LHCN-M2 (cell line): ENCODE data around the gene TP53I13. TPM values are rescaled to one million over a fixed set of nuclear protein-coding genes. Genes with fewer than 3 reads are reported as not detected.

Experiments used
- DNase-seq: peaks from one replicate; pipeline ENCODE4 v3.0.0-alpha.2; 2012; ENCODE audit warnings: low read depth
- total RNA-seq: library from RNA; depleted of rRNA; stranded (reverse); fragments of >200 nt; gene quantifications from 2 replicates; pipeline ENCODE4 v1.2.3, GENCODE V29; 2014

Gene TP53I13
- total RNA-seq, 1 experiment from 2014 or later, result 61.2 TPM

DNA sequence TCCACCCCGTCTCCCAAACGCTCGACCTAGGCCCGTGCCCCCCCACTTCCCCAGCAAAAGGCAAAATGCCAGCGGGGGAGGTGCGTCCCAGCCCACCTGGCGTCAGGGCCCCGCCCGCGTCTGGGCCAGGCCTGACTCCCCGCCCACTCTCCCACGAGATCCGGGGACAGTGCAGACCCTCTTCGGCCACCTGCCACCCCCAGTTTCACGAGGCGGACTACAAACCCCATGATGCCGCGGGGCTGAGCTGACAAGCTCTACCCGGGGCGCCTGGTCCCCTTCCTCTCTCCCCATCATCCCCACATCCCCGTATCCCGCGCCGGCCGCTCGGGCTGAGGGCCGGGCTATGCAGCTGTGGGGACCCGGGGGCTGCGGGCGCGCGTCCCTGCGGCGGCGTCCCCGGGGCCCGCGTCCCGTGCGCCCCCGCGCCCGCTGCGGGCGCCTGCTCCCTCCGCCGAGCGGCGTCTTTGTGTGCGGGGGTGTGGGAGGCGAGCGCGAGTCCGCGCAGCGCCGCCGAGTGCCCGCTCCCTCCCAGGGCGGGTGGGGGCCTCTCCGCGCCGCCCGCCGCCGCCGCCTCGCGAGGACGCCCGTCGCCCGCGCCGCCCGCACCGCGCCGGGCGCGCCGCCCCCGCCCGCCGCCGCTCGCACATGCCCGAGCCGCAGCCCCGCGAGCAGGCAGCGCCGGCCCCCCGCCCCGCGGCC, 24.5 kb downstream of the TP53I13 start, which contains the start of gene ANKRD13B:
Gene ANKRD13B (plus strand): TSS at position 283 of the 702 bp plus-strand sequence. CDS start 490 bp downstream, outside the sequence.
- peak; percentile 26 for DNase-seq

- peak; percentile 18 for DNase-seq
Observed at GRCh38 chr17:29593591-29594518, 25.4 kb downstream of the TP53I13 start.

GRCh38 chr17:29594519-29595090, 26.1 kb downstream of the TP53I13 start:
- DNase-seq, result no peak

DNA sequence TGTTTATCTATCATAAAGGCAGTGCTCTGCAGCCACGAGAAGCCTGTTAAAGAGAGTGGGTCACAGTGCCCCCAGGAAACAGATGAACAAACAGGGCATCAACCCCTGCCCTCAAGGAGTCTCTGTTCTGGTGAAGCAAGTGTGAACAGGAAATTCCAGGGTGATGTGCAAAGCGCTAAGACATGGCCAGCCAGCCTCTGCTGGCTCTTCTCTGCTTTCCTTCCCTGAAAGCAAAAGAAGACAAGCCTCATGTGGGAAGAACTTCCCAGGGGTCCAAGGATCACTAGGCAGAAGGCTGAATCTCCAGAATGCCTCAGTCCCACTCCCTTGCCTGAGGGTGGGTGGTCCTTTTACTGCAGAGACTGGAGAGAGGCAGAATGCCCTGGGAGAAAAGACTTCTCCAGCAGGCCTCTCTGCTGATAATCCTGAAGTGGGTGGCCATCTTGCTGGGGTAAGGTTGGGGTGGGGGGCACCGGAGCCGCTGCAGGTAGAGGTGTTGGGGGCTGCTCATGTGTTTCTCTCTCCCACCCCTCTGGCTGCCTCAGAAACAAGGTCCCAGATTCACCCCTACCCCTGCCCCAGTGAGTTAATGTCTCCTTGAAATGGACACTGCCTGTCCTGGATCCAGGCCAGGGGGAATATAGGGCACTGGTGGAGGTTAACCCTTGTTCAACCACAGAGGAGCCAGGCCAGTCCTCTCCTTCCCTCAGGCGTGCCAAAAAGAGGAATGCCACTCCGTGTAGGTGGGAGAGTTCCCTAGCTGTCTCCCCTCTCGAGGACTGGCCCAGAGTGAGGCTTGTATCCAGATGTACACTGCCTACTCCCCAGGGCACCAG, 26.8 kb downstream of the TP53I13 start:
- no peak for DNase-seq

DNA sequence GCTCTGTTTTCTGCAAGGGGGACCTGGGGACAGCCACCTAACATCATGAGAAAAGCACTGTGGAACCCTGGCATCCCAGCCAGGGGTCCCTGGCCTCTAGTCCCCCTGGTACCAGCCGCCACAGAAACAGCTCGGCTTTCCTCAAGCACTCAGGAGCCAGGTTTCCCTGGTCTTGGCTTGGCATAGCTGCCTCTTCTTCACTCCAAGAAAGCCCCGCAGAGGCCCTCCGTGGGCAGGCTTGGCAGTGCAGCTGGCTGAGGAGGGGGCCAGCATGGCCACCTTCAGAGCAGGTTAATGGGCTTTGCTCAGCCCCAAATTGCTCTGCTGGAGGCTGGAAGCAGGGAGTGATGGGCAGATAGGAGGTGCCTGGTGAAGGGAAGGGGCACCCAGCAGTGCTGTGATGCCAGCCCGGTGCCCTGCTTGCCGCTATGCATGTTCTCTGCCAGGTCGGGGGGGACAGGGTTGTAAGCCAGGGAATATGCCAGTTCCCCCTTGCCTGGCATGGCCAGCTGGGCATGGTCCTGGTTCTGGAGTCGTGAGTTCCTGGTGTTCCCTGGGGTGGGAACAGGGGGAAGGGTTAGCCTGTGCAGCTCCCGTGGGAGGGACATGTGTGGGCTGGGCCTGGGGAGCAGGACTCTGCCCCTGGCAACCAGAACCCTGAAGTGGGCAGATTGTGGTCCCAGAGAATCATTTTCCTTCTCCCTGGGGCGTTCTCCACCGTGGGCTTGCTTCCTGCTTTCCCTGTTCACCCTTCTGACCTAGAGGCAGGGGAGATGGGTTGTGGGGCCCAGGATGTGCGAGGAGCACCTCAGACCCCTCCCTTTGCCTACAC, 27.7 kb downstream of the TP53I13 start:
- no peak for DNase-seq

DNA sequence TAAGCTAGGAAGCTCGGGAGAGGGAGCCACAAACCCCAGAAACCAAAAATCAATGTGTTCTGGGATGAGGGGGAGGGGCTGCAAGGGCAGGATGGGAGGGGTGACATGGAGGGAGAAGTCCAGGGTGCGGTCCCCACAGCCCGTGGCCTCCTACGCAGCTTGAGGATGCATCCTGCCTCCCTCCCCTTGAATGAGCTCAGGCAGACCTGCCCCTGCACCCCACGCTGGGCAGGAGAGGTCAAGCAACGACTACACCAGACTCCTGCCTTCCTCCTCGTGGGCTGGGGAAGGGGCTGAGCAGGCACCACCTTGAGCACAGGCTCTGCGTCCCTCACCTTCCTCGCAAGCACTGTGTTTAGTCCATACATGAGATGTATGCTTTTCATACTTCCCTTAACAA, 28.3 kb downstream of the TP53I13 start:
- no peak for DNase-seq

DNA sequence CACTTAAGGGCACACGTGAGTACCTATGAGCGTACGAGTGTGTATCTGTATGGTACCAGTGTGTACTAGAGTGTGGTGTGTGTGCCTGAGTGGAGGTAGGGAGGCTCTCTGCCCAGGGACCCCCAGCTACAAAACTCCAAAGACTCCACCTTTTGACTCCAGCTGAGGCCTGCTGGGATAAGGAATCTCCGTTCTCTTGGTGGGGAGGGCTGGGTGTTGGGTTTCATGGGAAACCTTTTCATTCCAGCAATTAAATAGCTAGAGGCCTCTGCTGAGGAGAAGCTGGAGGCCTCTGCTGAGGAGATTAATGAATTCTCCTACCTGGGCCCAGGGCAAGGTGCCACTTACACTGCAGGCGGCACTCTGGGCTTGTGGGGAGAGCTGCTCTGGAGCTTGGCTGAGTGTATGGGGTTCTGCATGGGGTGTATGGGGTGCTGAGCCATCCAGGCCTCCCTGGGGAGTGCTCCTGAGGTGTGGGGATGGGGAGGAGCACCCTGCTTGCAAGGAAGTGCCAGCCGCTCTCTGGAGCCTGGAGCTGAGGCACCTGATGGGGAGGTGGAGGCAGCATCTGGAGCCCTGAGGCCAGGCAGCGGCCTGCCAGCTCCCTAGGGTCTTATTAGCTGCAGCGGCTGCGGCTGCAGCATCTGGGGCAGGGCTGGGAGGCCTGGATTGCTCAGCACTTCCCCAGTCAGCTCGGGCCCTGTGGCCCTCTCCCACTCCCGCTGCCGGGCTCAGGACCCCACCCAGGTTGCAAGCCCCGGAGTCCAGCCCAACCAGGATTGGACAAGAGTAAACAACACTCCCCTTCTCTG, 29.1 kb downstream of the TP53I13 start:
- DNase-seq, result no peak

- DNase-seq, result no peak
Observed at GRCh38 chr17:29603109-29603674, 34.7 kb downstream of the TP53I13 start.

DNA sequence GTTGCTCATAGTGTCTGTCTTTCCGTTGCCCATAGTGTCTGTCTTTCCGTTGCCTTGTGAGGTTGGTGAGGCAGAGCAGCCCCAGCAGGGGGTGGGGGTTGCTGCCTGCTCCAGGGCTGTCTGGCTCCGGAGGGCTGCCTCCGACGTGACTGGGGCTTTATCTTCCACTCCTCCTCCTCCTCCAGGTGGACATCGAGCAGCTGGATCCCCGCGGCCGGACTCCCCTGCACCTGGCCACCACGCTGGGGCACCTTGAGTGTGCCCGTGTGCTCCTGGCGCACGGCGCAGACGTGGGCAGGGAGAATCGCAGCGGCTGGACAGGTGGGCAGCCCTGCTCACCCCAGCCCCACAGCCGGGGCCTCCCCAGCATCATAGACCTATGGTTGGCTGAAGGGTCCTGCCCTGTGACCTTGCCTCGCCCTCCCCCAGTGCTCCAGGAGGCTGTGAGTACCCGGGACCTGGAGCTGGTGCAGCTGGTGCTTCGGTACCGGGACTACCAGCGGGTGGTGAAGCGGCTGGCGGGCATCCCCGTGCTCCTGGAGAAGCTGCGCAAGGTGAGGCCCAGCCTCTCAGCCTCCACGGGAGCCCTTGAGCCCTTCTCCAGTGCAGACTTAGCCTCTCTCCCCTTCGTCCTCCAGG, 39.2 kb downstream of the TP53I13 start:
- no peak for DNase-seq

DNA sequence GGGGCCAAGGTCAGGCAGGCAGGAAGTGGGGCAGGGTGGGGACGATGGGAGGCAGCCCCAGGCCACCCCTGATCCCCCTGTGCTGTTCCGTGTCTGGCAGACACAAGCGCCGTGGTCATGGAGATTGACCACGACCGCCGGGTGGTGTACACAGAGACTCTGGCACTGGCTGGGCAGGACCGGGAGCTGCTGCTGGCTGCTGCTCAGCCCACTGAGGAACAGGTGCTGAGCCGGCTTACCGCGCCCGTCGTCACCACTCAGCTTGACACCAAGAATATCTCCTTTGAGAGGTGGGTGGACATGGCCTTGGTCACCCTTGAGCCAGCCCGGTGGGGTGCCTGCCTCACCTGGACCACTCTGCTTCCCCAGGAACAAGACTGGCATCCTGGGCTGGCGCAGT, 40.5 kb downstream of the TP53I13 start:
- no peak for DNase-seq

- no peak for DNase-seq
Observed at GRCh38 chr17:29610395-29610794, 41.9 kb downstream of the TP53I13 start.

DNA sequence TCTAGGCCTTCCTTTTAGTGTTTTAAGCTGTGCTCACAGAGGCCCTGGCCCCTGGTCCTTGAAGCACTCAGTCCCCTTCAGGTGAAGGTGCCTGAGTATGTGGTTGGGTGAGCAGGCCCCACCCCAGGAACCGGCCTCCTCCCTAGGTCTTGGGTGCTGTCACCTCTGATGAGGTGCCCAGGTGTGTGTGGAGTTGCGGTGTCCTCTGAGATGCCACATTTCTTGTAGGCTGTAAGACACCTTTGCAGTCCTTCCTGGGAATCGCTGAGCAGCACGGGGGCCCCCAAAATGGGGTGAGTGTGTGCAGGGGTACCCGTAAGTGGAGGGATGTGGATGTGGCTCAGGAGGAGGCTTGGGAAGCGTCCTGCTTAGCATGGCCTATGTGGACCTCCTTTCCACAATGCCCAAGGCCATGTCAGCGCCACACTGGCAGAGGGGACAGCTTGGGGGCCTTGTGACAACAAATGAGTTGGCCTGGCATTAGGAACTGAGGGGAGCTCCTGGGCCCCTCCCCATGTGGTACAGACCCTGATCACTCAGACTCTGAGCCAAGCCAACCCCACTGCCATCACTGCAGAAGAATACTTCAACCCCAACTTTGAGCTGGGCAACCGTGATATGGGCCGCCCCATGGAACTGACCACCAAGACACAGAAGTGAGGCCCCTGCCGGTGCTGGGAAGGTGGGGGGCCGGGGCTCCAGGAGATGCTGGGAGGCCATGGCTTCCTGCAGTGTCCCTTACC, 43.0 kb downstream of the TP53I13 start:
- DNase-seq, result no peak

- DNase-seq, result no peak
Observed at GRCh38 chr17:29612094-29612403, 43.5 kb downstream of the TP53I13 start.

- DNase-seq, result no peak
Observed at GRCh38 chr17:29612404-29613280, 44.1 kb downstream of the TP53I13 start.

GRCh38 chr17:29613352-29613837, 44.9 kb downstream of the TP53I13 start:
- DNase-seq, result no peak

DNA sequence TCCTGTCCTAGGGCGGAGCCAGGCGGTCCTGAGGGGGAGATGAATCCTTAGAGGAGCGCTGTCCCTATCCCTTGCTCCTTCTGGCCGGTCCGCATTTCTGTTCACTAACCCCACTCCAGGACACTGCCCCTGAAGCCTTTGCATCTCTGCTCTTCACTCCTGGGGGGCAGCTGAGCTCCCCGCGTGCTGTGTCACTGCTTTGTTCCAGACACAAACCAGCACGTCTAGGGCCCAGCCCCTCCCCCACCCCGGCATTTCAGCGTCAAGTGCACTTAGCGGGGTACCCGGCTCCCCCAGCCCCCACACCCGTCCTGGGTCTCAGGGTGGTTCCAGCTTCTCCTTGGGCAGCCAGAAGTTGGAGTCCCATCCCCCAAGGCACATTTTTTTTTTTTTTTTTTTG, 45.4 kb downstream of the TP53I13 start:
- DNase-seq, result no peak
